ENCODE results near the gene TMEM134. TPM values are rescaled to one million over a fixed set of nuclear protein-coding genes. Genes with fewer than 3 reads are reported as not detected.
"Not testable (repeated sequence)": the region's sequence is repeated elsewhere in the genome, so short reads cannot be mapped to it uniquely, and the experiment has no call there.

TMEM134 gene, protein sequence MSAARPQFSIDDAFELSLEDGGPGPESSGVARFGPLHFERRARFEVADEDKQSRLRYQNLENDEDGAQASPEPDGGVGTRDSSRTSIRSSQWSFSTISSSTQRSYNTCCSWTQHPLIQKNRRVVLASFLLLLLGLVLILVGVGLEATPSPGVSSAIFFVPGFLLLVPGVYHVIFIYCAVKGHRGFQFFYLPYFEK
- polyA plus RNA-seq (2011; rRNA removed) (14.7 and 22.5 TPM in 2 replicates), polyA minus RNA-seq (2011; rRNA and poly(A)+ RNA removed) (2.7 and 4.6 TPM in 2 replicates)

DNA sequence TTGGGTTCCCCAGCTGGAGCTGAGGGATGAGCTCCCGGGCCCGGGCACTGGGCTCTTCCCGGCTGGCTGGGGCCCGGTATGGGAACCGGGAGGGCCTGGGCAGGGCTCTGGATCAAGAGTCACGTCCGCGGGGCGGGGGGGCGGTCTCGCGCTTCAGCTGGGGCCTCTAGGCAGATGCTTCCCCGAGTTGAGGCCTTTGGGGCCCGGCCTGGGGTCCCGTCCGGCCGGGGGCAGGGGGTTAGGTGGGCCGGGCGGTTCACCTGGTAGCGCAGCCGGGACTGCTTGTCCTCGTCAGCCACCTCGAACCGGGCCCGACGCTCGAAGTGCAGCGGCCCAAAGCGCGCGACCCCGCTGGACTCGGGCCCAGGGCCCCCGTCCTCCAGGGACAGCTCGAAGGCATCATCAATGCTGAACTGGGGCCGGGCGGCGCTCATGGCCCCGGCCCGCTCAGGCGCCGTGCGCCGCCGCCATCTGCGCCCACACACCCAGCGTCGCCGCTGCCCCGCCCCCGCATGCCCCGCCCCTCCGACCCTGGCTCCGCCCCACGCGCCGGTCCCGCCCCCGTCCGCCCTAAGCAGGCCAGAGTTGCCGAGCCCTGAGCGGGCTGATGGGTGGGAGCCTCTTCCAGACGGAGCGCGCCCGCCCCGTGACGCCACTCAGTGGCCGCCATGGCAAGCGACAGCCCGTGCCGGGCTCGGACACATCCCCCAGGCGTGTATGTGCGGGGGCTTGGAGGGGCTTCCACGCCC lies at the start of gene TMEM134:
Gene TMEM134, minus strand, starts transcription at position 493 of the 749 bp plus-strand sequence. Its CDS starts 59 bp downstream, at position 434.
- ChIA-PET POLR2A (interaction anchor here (0.7 to 2.5 kb wide), 3 partner anchors 14 to 67 kb away, joined by 3 to 11 read pairs (median 4); partner anchors contain the start of genes AIP, CORO1B and PPP1CA), CTCF (interaction anchor here (2.8 kb wide), 1 partner anchor 67 kb away, joined by 15 read pairs; the partner anchor contains the start of gene PPP1CA)
- Histone ChIP-seq H3K27ac (ENCODE audit: low read depth, low read length) (peak within 1 kb of the TSS; percentile 65), H3K27me3 (ENCODE audit: control insufficient read depth, insufficient read depth, low read length) (peaks cover 4% of the 10 kb centered on the region), H3K9me3 (ENCODE audit: control insufficient read depth, insufficient read depth, low read length) (peaks cover 8% of the 10 kb centered on the region; the same call in 1 of the 2 replicates), H3K4me3 (ENCODE audit: low read depth, low read length) (peak within 1 kb of the TSS; percentile 71)
- TF ChIP-seq, protein P1, sequence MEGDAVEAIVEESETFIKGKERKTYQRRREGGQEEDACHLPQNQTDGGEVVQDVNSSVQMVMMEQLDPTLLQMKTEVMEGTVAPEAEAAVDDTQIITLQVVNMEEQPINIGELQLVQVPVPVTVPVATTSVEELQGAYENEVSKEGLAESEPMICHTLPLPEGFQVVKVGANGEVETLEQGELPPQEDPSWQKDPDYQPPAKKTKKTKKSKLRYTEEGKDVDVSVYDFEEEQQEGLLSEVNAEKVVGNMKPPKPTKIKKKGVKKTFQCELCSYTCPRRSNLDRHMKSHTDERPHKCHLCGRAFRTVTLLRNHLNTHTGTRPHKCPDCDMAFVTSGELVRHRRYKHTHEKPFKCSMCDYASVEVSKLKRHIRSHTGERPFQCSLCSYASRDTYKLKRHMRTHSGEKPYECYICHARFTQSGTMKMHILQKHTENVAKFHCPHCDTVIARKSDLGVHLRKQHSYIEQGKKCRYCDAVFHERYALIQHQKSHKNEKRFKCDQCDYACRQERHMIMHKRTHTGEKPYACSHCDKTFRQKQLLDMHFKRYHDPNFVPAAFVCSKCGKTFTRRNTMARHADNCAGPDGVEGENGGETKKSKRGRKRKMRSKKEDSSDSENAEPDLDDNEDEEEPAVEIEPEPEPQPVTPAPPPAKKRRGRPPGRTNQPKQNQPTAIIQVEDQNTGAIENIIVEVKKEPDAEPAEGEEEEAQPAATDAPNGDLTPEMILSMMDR (IDR thresholded peaks at IDR 0.05; ENCODE audit: low read depth, low read length): peak; percentile 37
- DNase-seq (ENCODE audit: low read depth, low spot score): peak; percentile 69

DNA sequence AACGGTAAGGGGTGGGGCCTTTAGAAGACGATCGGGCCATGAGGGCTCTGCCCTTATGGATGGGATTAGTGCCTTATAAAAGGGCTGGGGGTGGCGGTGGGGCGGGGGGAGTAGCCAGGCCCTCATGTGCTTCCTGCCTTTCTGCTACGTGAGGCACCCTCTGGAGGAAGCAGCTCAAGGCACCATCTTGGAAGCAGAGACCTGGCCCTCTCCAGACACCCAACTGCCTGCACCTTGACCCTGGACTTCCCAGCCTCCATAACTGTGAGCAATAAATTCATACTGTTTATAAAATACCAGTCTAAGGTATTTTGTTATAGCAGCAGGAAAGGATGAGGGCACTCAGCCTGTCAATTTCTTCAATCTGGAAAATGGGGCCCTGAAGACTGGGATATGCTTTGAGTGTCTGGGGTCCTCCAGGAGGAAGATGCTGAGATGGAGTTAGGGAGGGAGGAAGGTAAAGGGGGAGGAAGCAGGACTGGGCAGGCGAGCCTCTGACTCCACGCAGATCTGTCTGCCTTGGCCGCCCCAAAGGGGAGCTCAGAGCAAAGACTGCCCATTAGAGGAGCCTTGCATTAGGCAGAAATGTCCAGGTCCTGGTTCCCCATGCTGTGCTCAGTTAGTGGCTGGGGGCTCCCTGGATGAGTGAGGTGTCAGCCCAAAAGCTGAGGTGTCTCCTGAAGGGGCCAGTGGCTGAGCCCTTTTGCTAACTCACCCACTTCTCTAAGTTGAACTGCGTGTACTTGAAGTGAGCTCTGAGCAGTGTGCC lies 48.9 kb upstream of the TMEM134 start:
- H3K9me3 ChIP-seq (ENCODE audit: control insufficient read depth, insufficient read depth, low read length): no peaks in the 10 kb centered on the region; the same call in 1 of the 2 replicates
- H3K4me3 ChIP-seq (ENCODE audit: low read depth, low read length): no peak overlapping the region
- no peak overlapping the region for H3K27ac ChIP-seq (ENCODE audit: low read depth, low read length)
- TF ChIP-seq, protein P1 (IDR thresholded peaks at IDR 0.05; ENCODE audit: low read depth, low read length): no peak
- POLR2A ChIA-PET: no interaction called here
- CTCF ChIA-PET: no interaction called here
- H3K27me3 ChIP-seq (ENCODE audit: control insufficient read depth, insufficient read depth, low read length): peaks cover 27% of the 10 kb centered on the region
- no peak for DNase-seq (ENCODE audit: low read depth, low spot score)

DNA sequence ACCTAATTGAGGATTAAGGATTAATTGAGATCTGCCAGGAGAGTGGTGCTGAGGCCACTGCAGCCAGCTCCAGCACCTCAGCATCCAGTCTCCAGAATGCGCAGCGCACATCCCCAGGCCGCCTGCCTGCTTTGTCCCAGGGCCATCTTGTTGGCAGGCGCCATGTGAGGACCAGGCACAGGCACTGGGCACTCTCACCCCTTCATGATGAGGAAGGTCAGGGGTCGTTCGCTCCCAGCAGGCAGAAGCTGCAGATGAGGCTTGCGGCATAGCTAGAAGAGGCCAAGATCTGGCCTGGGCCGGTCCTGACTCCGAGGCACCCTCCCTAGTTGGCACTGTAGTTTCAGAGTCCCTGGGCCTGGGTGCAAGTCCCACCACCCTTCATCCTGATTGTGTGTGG lies 47.8 kb upstream of the TMEM134 start:
- Histone ChIP-seq H3K27ac (ENCODE audit: low read depth, low read length) (no peak overlapping the region), H3K27me3 (ENCODE audit: control insufficient read depth, insufficient read depth, low read length) (peaks cover 27% of the 10 kb centered on the region), H3K4me3 (ENCODE audit: low read depth, low read length) (no peak overlapping the region), H3K9me3 (ENCODE audit: control insufficient read depth, insufficient read depth, low read length) (no peaks in the 10 kb centered on the region; the same call in 1 of the 2 replicates)
- POLR2A ChIA-PET: no interaction called here
- DNase-seq (ENCODE audit: low read depth, low spot score): no peak
- CTCF ChIA-PET: no interaction called here
- TF ChIP-seq, protein P1 (IDR thresholded peaks at IDR 0.05; ENCODE audit: low read depth, low read length): no peak

DNA sequence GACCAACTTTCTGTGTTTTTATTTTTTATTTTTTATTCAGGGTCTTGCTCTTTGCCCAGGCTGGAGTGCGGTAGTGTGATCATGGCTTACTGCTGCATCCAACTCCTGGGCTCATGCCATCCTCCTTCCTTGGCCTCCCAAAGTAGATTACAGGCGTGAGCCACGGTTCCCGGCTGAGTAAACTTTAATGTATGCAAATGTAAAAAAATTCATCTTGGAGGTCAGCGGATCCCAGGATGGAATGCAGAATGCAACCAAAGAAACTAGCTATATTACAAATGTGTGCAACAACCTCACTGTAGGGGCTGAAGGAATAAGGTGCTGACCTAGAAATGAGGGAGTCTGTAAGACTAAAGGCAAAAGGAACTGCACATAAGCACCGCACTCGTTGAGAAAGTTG lies 45.1 kb upstream of the TMEM134 start:
- Histone ChIP-seq H3K27ac (ENCODE audit: low read depth, low read length) (no peak overlapping the region), H3K4me3 (ENCODE audit: low read depth, low read length) (no peak overlapping the region), H3K27me3 (ENCODE audit: control insufficient read depth, insufficient read depth, low read length) (peaks cover 19% of the 10 kb centered on the region), H3K9me3 (ENCODE audit: control insufficient read depth, insufficient read depth, low read length) (no peaks in the 10 kb centered on the region)
- no peak for DNase-seq (ENCODE audit: low read depth, low spot score)
- TF ChIP-seq, protein P1 (IDR thresholded peaks at IDR 0.05; ENCODE audit: low read depth, low read length): no peak
- ChIA-PET CTCF (no interaction called here), POLR2A (no interaction called here)

DNA sequence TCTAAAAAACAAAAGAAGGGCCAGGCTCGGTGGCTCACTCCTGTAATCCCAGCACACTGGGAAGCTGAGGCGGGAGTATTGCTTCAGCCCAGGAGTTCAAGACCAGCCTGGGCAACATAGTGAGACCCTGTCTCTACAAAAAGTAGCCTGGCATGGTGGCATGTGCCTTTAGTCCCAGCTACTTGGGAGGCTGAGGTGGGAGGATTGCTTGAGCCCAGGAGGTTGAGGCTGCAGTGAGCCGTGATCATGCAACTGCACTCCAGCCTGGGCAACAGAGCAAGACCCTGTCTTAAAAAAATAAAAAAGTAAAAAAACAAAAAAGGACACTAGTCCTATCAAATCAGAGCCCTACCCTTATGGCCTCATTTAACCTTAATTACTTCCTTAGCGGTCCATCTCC lies 42.5 kb upstream of the TMEM134 start:
- H3K27me3 ChIP-seq (ENCODE audit: control insufficient read depth, insufficient read depth, low read length); H3K27ac ChIP-seq (ENCODE audit: low read depth, low read length); H3K4me3 ChIP-seq (ENCODE audit: low read depth, low read length); H3K9me3 ChIP-seq (ENCODE audit: control insufficient read depth, insufficient read depth, low read length); DNase-seq (ENCODE audit: low read depth, low spot score); CTCF ChIA-PET: not testable (repeated sequence)
- POLR2A ChIA-PET: interaction anchor here (0.5 kb wide), 1 partner anchor 594 kb away, joined by 6 read pairs; no protein-coding TSS in a partner anchor
